ENCODE data around the gene PHC2. TPM values are rescaled to one million over a fixed set of nuclear protein-coding genes. Genes with fewer than 3 reads are reported as not detected.

The PHC2 gene
- total RNA-seq, 1 donor from 2014 or later, result 287 TPM

- DNase-seq, result peak; percentile 58
- H3K4me3 Mint-ChIP-seq (ENCODE audit: unreplicated experiment), result peak overlapping the region; percentile 98
- peak overlapping the region; percentile 98 for H3K27ac Mint-ChIP-seq (ENCODE audit: unreplicated experiment)
- no peak for TF ChIP-seq CTCF (IDR thresholded peaks at IDR 0.05; ENCODE audit: partially characterized antibody, unreplicated experiment)
- peaks cover 41% of the 10 kb centered on the region for H3K4me1 Mint-ChIP-seq (ENCODE audit: low read depth, unreplicated experiment)
- H3K9me3 Mint-ChIP-seq (ENCODE audit: unreplicated experiment), result peaks cover 36% of the 10 kb centered on the region
- peaks cover 26% of the 10 kb centered on the region for H3K27me3 Mint-ChIP-seq (ENCODE audit: unreplicated experiment)
- H3K36me3 Mint-ChIP-seq (ENCODE audit: unreplicated experiment), result peaks cover 20% of the 10 kb centered on the region
Measured at GRCh38 chr1:33349081-33349759, 81.7 kb downstream of the PHC2 start.

- peak overlapping the region; percentile 98 for H3K27ac Mint-ChIP-seq (ENCODE audit: unreplicated experiment)
- H3K4me3 Mint-ChIP-seq (ENCODE audit: unreplicated experiment), result peak overlapping the region; percentile 98
- peaks cover 20% of the 10 kb centered on the region for H3K36me3 Mint-ChIP-seq (ENCODE audit: unreplicated experiment)
- no peak for DNase-seq
- no peak for TF ChIP-seq CTCF (IDR thresholded peaks at IDR 0.05; ENCODE audit: partially characterized antibody, unreplicated experiment)
- H3K27me3 Mint-ChIP-seq (ENCODE audit: unreplicated experiment), result peaks cover 25% of the 10 kb centered on the region
- H3K4me1 Mint-ChIP-seq (ENCODE audit: low read depth, unreplicated experiment), result peaks cover 41% of the 10 kb centered on the region
- peaks cover 36% of the 10 kb centered on the region for H3K9me3 Mint-ChIP-seq (ENCODE audit: unreplicated experiment)
Measured at GRCh38 chr1:33348676-33349080, 82.2 kb downstream of the PHC2 start.

- TF ChIP-seq CTCF (IDR thresholded peaks at IDR 0.05; ENCODE audit: partially characterized antibody, unreplicated experiment), result no peak
- H3K4me3 Mint-ChIP-seq (ENCODE audit: unreplicated experiment), result peak overlapping the region; percentile 98
- peak overlapping the region; percentile 98 for H3K27ac Mint-ChIP-seq (ENCODE audit: unreplicated experiment)
- peaks cover 25% of the 10 kb centered on the region for H3K27me3 Mint-ChIP-seq (ENCODE audit: unreplicated experiment)
- peaks cover 40% of the 10 kb centered on the region for H3K4me1 Mint-ChIP-seq (ENCODE audit: low read depth, unreplicated experiment)
- peaks cover 20% of the 10 kb centered on the region for H3K36me3 Mint-ChIP-seq (ENCODE audit: unreplicated experiment)
- peaks cover 34% of the 10 kb centered on the region for H3K9me3 Mint-ChIP-seq (ENCODE audit: unreplicated experiment)
- no peak for DNase-seq
Measured at GRCh38 chr1:33348194-33348593, 82.7 kb downstream of the PHC2 start.

GRCh38 chr1:33347650-33347992, 83.3 kb downstream of the PHC2 start:
- peaks cover 27% of the 10 kb centered on the region for H3K27me3 Mint-ChIP-seq (ENCODE audit: unreplicated experiment)
- peak overlapping the region; percentile 98 for H3K27ac Mint-ChIP-seq (ENCODE audit: unreplicated experiment)
- peaks cover 20% of the 10 kb centered on the region for H3K36me3 Mint-ChIP-seq (ENCODE audit: unreplicated experiment)
- peak overlapping the region; percentile 98 for H3K4me3 Mint-ChIP-seq (ENCODE audit: unreplicated experiment)
- no peak for DNase-seq
- H3K9me3 Mint-ChIP-seq (ENCODE audit: unreplicated experiment), result peaks cover 34% of the 10 kb centered on the region
- H3K4me1 Mint-ChIP-seq (ENCODE audit: low read depth, unreplicated experiment), result peaks cover 43% of the 10 kb centered on the region
- no peak for TF ChIP-seq CTCF (IDR thresholded peaks at IDR 0.05; ENCODE audit: partially characterized antibody, unreplicated experiment)

GRCh38 chr1:33346927-33347649, 83.8 kb downstream of the PHC2 start:
- H3K4me3 Mint-ChIP-seq (ENCODE audit: unreplicated experiment), result peak overlapping the region; percentile 98
- no peak for DNase-seq
- H3K9me3 Mint-ChIP-seq (ENCODE audit: unreplicated experiment), result peaks cover 38% of the 10 kb centered on the region
- H3K27ac Mint-ChIP-seq (ENCODE audit: unreplicated experiment), result peak overlapping the region; percentile 98
- peaks cover 20% of the 10 kb centered on the region for H3K36me3 Mint-ChIP-seq (ENCODE audit: unreplicated experiment)
- peaks cover 49% of the 10 kb centered on the region for H3K4me1 Mint-ChIP-seq (ENCODE audit: low read depth, unreplicated experiment)
- H3K27me3 Mint-ChIP-seq (ENCODE audit: unreplicated experiment), result peaks cover 30% of the 10 kb centered on the region
- TF ChIP-seq CTCF (IDR thresholded peaks at IDR 0.05; ENCODE audit: partially characterized antibody, unreplicated experiment), result no peak

All from glutamatergic neuron (in vitro differentiated cells).